Fibroblast of villous mesenchyme (primary cell): ENCODE results near the gene GPR137B. TPM values are rescaled to one million over a fixed set of nuclear protein-coding genes. Genes with fewer than 3 reads are reported as not detected.

ENCODE experiments used
- DNase-seq: peaks from one replicate; pipeline ENCODE4 v3.0.0-alpha.2; 2010; ENCODE audit warnings: low read depth
- H3K4me3 ChIP-seq: 2 replicates; pipeline ENCODE4 v1.5.1; 2011; ENCODE audit warnings: low read depth, mild to moderate bottlenecking, low read length
- CTCF ChIP-seq: IDR thresholded peaks from 2 replicates; pipeline ENCODE4 v1.5.1; 2012; ENCODE audit warnings: low read depth, mild to moderate bottlenecking, low read length; ENCODE audit not compliant: insufficient read depth
- total RNA-seq: library from RNA; depleted of rRNA; stranded (reverse); fragments of >200 nt; gene quantifications from 2 replicates; pipeline ENCODE4 v1.2.3, GENCODE V29; 2012

Gene GPR137B
- total RNA-seq, 1 donor: 13.0 TPM

GRCh38 chr1:236117710-236118109 is 24.6 kb upstream of the GPR137B start:
- DNase-seq: no peak
- H3K4me3 ChIP-seq: no peak overlapping the region
- TF ChIP-seq CTCF: no peak

- TF ChIP-seq CTCF: no peak
- no peak overlapping the region for H3K4me3 ChIP-seq
- DNase-seq: no peak
Observed at GRCh38 chr1:236119943-236120484, 22.3 kb upstream of the GPR137B start.

- no peak overlapping the region for H3K4me3 ChIP-seq
- TF ChIP-seq CTCF: no peak
- no peak for DNase-seq
Observed at GRCh38 chr1:236120721-236121153, 21.6 kb upstream of the GPR137B start.

- H3K4me3 ChIP-seq: no peak overlapping the region
- no peak for TF ChIP-seq CTCF
- no peak for DNase-seq
Observed at GRCh38 chr1:236122176-236122575, 20.2 kb upstream of the GPR137B start.

GRCh38 chr1:236123563-236123962 is 18.8 kb upstream of the GPR137B start:
- DNase-seq: no peak
- H3K4me3 ChIP-seq: no peak overlapping the region
- no peak for TF ChIP-seq CTCF

GRCh38 chr1:236124965-236125364 is 17.4 kb upstream of the GPR137B start:
- peak; percentile 18 for TF ChIP-seq CTCF
- DNase-seq: no peak
- no peak overlapping the region for H3K4me3 ChIP-seq

- no peak for TF ChIP-seq CTCF
- H3K4me3 ChIP-seq: no peak overlapping the region
- no peak for DNase-seq
Observed at GRCh38 chr1:236127045-236127444, 15.3 kb upstream of the GPR137B start.
